ENCODE results near the gene PNPLA8.

PNPLA8 gene

GRCh38 chr7:108486291-108486966, 39.5 kb downstream of the PNPLA8 start:
- H3K36me3 ChIP-seq (replicated peaks) = peaks cover 6% of the 10 kb centered on the region
- no peak overlapping the region for H3K4me3 ChIP-seq (ENCODE audit: low read depth, low read length)
- no peak for TF ChIP-seq CTCF (IDR thresholded peaks at IDR 0.05; ENCODE audit: low read depth, low read length, missing control alignments)
- in situ Hi-C loops (cut with HindIII; ENCODE audit: low pct_ligation_motif_present, low sequenced_read_pairs) = no loop called here
- H3K27me3 ChIP-seq (replicated peaks) = no peaks in the 10 kb centered on the region
- H3K27ac ChIP-seq = no peak overlapping the region
- DNase-seq = peak; percentile 24

- H3K36me3 ChIP-seq (replicated peaks) = peaks cover 12% of the 10 kb centered on the region
- H3K27ac ChIP-seq = no peak overlapping the region
- in situ Hi-C loops (cut with HindIII; ENCODE audit: low pct_ligation_motif_present, low sequenced_read_pairs) = no loop called here
- no peaks in the 10 kb centered on the region for H3K27me3 ChIP-seq (replicated peaks)
- TF ChIP-seq CTCF (IDR thresholded peaks at IDR 0.05; ENCODE audit: low read depth, low read length, missing control alignments) = no peak
- H3K4me3 ChIP-seq (ENCODE audit: low read depth, low read length) = no peak overlapping the region
- no peak for DNase-seq
Measured at GRCh38 chr7:108484137-108484536, 41.8 kb downstream of the PNPLA8 start.

GRCh38 chr7:108480311-108480710, 45.6 kb downstream of the PNPLA8 start:
- peaks cover 9% of the 10 kb centered on the region for H3K36me3 ChIP-seq (replicated peaks)
- H3K4me3 ChIP-seq (ENCODE audit: low read depth, low read length) = no peak overlapping the region
- H3K27ac ChIP-seq = no peak overlapping the region
- no peak for TF ChIP-seq CTCF (IDR thresholded peaks at IDR 0.05; ENCODE audit: low read depth, low read length, missing control alignments)
- in situ Hi-C loops (cut with HindIII; ENCODE audit: low pct_ligation_motif_present, low sequenced_read_pairs) = no loop called here
- DNase-seq = no peak
- no peaks in the 10 kb centered on the region for H3K27me3 ChIP-seq (replicated peaks)

- H3K4me3 ChIP-seq (ENCODE audit: low read depth, low read length) = no peak overlapping the region
- peaks cover 9% of the 10 kb centered on the region for H3K36me3 ChIP-seq (replicated peaks)
- no peak for DNase-seq
- H3K27ac ChIP-seq = no peak overlapping the region
- TF ChIP-seq CTCF (IDR thresholded peaks at IDR 0.05; ENCODE audit: low read depth, low read length, missing control alignments) = no peak
- in situ Hi-C loops (cut with HindIII; ENCODE audit: low pct_ligation_motif_present, low sequenced_read_pairs) = no loop called here
- no peaks in the 10 kb centered on the region for H3K27me3 ChIP-seq (replicated peaks)
Measured at GRCh38 chr7:108479751-108480150, 46.2 kb downstream of the PNPLA8 start.

GRCh38 chr7:108479118-108479517, 46.8 kb downstream of the PNPLA8 start:
- DNase-seq = no peak
- peaks cover 9% of the 10 kb centered on the region for H3K36me3 ChIP-seq (replicated peaks)
- no peak for TF ChIP-seq CTCF (IDR thresholded peaks at IDR 0.05; ENCODE audit: low read depth, low read length, missing control alignments)
- H3K27ac ChIP-seq = no peak overlapping the region
- in situ Hi-C loops (cut with HindIII; ENCODE audit: low pct_ligation_motif_present, low sequenced_read_pairs) = no loop called here
- no peaks in the 10 kb centered on the region for H3K27me3 ChIP-seq (replicated peaks)
- H3K4me3 ChIP-seq (ENCODE audit: low read depth, low read length) = no peak overlapping the region

GRCh38 chr7:108468246-108468645, 57.7 kb downstream of the PNPLA8 start:
- Histone ChIP-seq H3K4me3 (ENCODE audit: low read depth, low read length) (no peak overlapping the region), H3K27ac (no peak overlapping the region), H3K27me3 (replicated peaks) (no peaks in the 10 kb centered on the region), H3K36me3 (replicated peaks) (no peaks in the 10 kb centered on the region)
- in situ Hi-C loops (cut with HindIII; ENCODE audit: low pct_ligation_motif_present, low sequenced_read_pairs) = loop anchor here (25.0 kb wide), 1 partner anchor 281 kb away; no protein-coding TSS in a partner anchor
- no peak for DNase-seq
- no peak for TF ChIP-seq CTCF (IDR thresholded peaks at IDR 0.05; ENCODE audit: low read depth, low read length, missing control alignments)
